Vagina (tissue), 2 donors: ENCODE measurements around the gene PFKFB2. TPM values are rescaled to one million over a fixed set of nuclear protein-coding genes. Genes with fewer than 3 reads are reported as not detected.

Experiments used
- DNase-seq, 2 donors: peaks; one replicate each; pipeline ENCODE4 v3.0.0-alpha.2; 2017; ENCODE audit errors: extremely low spot score in 2 of 2
- H3K27ac ChIP-seq: fragments of 200-600 bp; sonication (generic); one replicate; pipeline ENCODE4 v1.5.1; 2019
- H3K27me3 ChIP-seq: fragments of 200-600 bp; sonication (generic); one replicate; pipeline ENCODE4 v1.5.1; 2019
- H3K36me3 ChIP-seq, 2 donors: fragments of 200-600 bp; sonication (generic); one replicate each; pipeline ENCODE4 v1.5.1; 2017 to 2019
- H3K4me1 ChIP-seq: fragments of 200-600 bp; sonication (generic); one replicate; pipeline ENCODE4 v1.5.1; 2019
- H3K4me3 ChIP-seq, 2 donors: fragments of 200-600 bp; sonication (generic); 1 replicate in 1 of 2; 2 replicates in 1 of 2; pipeline ENCODE4 v1.5.1; 2016 to 2019
- H3K9me3 ChIP-seq: fragments of 200-600 bp; sonication (generic); one replicate; pipeline ENCODE4 v1.5.1; 2019
- POLR2A ChIP-seq, 2 donors: fragments of 450-650 bp; IDR thresholded peaks; one replicate each; pipeline ENCODE4 v1.6.1; 2017; ENCODE audit warnings: antibody characterized with exemption in 2 of 2, mild to moderate bottlenecking in 2 of 2, moderate library complexity in 2 of 2
- POLR2AphosphoS5 ChIP-seq, 2 donors: sonication (generic); formaldehyde crosslinking; IDR thresholded peaks; one replicate each; pipeline ENCODE4 v1.9.0; 2017; ENCODE audit warnings: antibody characterized with exemption in 2 of 2, mild to moderate bottlenecking in 2 of 2, low read depth in 1 of 2; ENCODE audit not compliant: insufficient read depth in 1 of 2
- intact Hi-C: fragments of 100-400 bp; cut with DNase I; formaldehyde crosslinking; loops from one replicate; pipeline ENCODE4 v1.15.1; 2023
- total RNA-seq: library from RNA; depleted of rRNA; stranded (reverse); fragments of >200 nt; gene quantifications from one replicate; pipeline ENCODE4 v1.2.3, GENCODE V29; 2016
- TF ChIP-seq, protein P1 (sequence below), 3 experiments: fragments of 450-650 bp in 2 of 3; fragments of 200-600 bp in 1 of 3; sonication (generic) in 1 of 3; IDR thresholded peaks; one replicate each; pipeline ENCODE4 v1.5.1; 2017 to 2019; ENCODE audit warnings: antibody characterized with exemption in 3 of 3, mild to moderate bottlenecking in 2 of 3, moderate library complexity in 2 of 3

Gene PFKFB2
- total RNA-seq, 1 donor from 2014 or later = 6.9 TPM

GRCh38 chr1:207026104-207026534 is 27.0 kb upstream of the PFKFB2 start:
- intact Hi-C loops = no loop called here
- DNase-seq = no peak
- TF ChIP-seq, protein P1, sequence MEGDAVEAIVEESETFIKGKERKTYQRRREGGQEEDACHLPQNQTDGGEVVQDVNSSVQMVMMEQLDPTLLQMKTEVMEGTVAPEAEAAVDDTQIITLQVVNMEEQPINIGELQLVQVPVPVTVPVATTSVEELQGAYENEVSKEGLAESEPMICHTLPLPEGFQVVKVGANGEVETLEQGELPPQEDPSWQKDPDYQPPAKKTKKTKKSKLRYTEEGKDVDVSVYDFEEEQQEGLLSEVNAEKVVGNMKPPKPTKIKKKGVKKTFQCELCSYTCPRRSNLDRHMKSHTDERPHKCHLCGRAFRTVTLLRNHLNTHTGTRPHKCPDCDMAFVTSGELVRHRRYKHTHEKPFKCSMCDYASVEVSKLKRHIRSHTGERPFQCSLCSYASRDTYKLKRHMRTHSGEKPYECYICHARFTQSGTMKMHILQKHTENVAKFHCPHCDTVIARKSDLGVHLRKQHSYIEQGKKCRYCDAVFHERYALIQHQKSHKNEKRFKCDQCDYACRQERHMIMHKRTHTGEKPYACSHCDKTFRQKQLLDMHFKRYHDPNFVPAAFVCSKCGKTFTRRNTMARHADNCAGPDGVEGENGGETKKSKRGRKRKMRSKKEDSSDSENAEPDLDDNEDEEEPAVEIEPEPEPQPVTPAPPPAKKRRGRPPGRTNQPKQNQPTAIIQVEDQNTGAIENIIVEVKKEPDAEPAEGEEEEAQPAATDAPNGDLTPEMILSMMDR (IDR thresholded peaks at IDR 0.05) = no peak
- no peak for TF ChIP-seq POLR2AphosphoS5 (IDR thresholded peaks at IDR 0.05; ENCODE audit: insufficient read depth in 1 of 2, low read depth in 1 of 2)
- TF ChIP-seq POLR2A (IDR thresholded peaks at IDR 0.05) = no peak
- Histone ChIP-seq H3K4me3 (no peak overlapping the region), H3K27ac (peak overlapping the region; percentile 65), H3K9me3 (no peaks in the 10 kb centered on the region), H3K27me3 (no peaks in the 10 kb centered on the region), H3K36me3 (no peaks in the 10 kb centered on the region), H3K4me1 (peaks cover 48% of the 10 kb centered on the region)

GRCh38 chr1:207027206-207027777 is 25.8 kb upstream of the PFKFB2 start:
- TF ChIP-seq, protein P1 (IDR thresholded peaks at IDR 0.05) = no peak
- TF ChIP-seq POLR2AphosphoS5 (IDR thresholded peaks at IDR 0.05; ENCODE audit: insufficient read depth in 1 of 2, low read depth in 1 of 2) (peak; percentile 10 to 49), POLR2A (IDR thresholded peaks at IDR 0.05) (no peak)
- H3K9me3 ChIP-seq = no peaks in the 10 kb centered on the region
- H3K27ac ChIP-seq = peak overlapping the region; percentile 65
- no peaks in the 10 kb centered on the region for H3K27me3 ChIP-seq
- no peak overlapping the region for H3K4me3 ChIP-seq
- H3K36me3 ChIP-seq = no peaks in the 10 kb centered on the region
- intact Hi-C loops = no loop called here
- H3K4me1 ChIP-seq = peaks cover 40% of the 10 kb centered on the region
- DNase-seq = no peak

- TF ChIP-seq, protein P1 (IDR thresholded peaks at IDR 0.05) = no peak
- TF ChIP-seq POLR2AphosphoS5 (IDR thresholded peaks at IDR 0.05; ENCODE audit: insufficient read depth in 1 of 2, low read depth in 1 of 2) (no peak), POLR2A (IDR thresholded peaks at IDR 0.05) (no peak)
- H3K4me3 ChIP-seq = no peak overlapping the region
- no peaks in the 10 kb centered on the region for H3K27me3 ChIP-seq
- H3K4me1 ChIP-seq = peaks cover 35% of the 10 kb centered on the region
- H3K27ac ChIP-seq = peak overlapping the region; percentile 64
- H3K9me3 ChIP-seq = no peaks in the 10 kb centered on the region
- intact Hi-C loops = no loop called here
- no peaks in the 10 kb centered on the region for H3K36me3 ChIP-seq
- DNase-seq = no peak
These were observed 25.2 kb upstream of the PFKFB2 start for GRCh38 chr1:207027921-207028320.

- Histone ChIP-seq H3K4me1 (peaks cover 31% of the 10 kb centered on the region), H3K27me3 (no peaks in the 10 kb centered on the region), H3K27ac (peak overlapping the region; percentile 64), H3K4me3 (no peak overlapping the region), H3K36me3 (no peaks in the 10 kb centered on the region), H3K9me3 (no peaks in the 10 kb centered on the region)
- TF ChIP-seq POLR2A (IDR thresholded peaks at IDR 0.05) = no peak
- TF ChIP-seq POLR2AphosphoS5 (IDR thresholded peaks at IDR 0.05; ENCODE audit: insufficient read depth in 1 of 2, low read depth in 1 of 2) = no peak
- TF ChIP-seq, protein P1 (IDR thresholded peaks at IDR 0.05) = no peak
- DNase-seq = no peak
- intact Hi-C loops = no loop called here
These were observed 24.0 kb upstream of the PFKFB2 start for GRCh38 chr1:207028884-207029650.
